HG03064 (cell line): ENCODE results near the gene CHST15.
"Not testable (repeated sequence)": the region's sequence is repeated elsewhere in the genome, so short reads cannot be mapped to it uniquely, and the experiment has no call there.

Experiments
- ATAC-seq: cut with Tn5 transposase; IDR thresholded peaks from one replicate; pipeline ENCODE4 v1.9.1; 2021; ENCODE audit warnings: low read depth; ENCODE audit not compliant: unreplicated experiment

CHST15 gene

GRCh38 chr10:124100651-124101050, 7.3 kb upstream of the CHST15 start:
- ATAC-seq, result not testable (repeated sequence)

GRCh38 chr10:124100124-124100523, 6.7 kb upstream of the CHST15 start:
- no peak for ATAC-seq

GRCh38 chr10:124099604-124100003, 6.2 kb upstream of the CHST15 start:
- ATAC-seq, result no peak

GRCh38 chr10:124098575-124098974, 5.2 kb upstream of the CHST15 start:
- no peak for ATAC-seq

DNA sequence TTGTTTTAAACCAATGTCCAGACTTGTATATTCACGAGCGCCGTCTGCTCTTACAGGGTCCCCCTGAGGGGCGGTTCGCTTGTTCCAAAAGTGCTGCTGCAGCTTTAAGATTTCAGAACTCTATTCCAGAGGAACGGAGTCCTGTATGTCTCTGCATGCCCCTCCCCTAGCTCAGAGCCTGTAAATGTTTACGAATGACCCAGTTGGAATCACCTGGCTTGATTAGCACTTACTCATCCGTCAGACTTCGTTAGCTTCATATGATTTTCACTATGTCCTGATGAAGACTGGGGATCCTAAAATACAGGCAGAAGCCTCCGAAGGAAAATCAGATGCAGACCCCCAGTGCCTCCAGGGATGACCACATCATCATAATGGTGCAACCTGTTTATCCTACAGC, 4.5 kb upstream of the CHST15 start:
- ATAC-seq, result no peak

DNA sequence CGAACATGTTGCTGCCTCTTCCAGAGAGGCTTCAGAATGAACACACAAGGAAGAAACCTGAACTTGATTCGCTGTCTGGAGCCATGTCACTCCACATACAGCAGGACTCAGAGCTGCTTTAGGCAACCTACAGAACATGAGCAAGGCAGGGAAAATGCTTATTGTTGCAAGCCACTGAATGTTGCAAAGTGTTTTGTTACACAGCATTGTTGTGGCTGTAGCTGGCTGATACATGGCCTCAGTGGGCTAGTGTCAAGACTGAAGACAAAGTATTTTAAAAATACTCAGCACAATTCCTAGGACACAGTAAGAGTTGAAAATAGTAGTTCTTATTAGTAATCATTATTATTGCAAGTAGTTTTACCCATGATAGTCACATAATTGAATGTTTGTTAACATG, 3.1 kb upstream of the CHST15 start:
- no peak for ATAC-seq

- ATAC-seq, result not testable (repeated sequence)
These were observed 2.4 kb upstream of the CHST15 start for GRCh38 chr10:124095801-124096200.

DNA sequence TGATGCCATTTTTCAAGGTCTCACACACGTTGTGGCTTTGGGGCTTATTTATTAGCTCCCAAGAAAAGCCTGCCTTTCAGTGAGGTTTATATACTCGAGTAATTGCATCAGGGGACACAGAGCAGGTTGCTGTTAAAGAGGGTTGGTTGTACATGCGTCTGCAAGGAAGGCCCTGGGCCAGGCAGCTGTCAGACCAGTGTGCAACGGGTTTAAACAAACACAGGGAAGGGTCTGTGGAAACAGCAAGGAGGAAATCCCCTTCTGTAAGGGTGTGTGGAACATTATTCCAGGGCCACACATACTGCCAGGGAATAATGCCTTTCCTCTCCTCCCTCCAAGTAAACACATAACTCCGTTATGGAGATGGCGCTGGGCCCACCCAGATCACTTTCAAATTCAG, 1.7 kb upstream of the CHST15 start:
- ATAC-seq, result no peak

DNA sequence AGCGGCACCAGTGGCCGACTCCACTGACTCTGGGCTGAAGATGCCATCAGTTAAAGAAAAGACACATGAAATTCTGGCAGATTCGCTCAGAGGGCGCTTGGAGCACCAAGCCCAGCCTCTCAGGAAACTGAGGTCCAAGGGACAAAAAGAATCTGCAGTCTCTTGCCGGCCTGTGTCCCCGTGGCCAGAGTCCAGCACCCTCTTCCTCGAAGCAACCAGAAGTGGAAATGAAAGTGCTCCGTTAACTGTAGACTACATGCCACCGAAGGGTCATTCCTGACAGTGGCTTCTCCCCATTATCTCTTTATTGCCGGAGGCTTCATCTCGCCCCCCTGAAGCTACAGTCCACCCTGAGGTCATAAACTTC, 1.0 kb upstream of the CHST15 start:
- ATAC-seq, result no peak

- ATAC-seq, result not testable (repeated sequence)
These were observed 498 bp upstream of the CHST15 start for GRCh38 chr10:124093774-124094418.

DNA sequence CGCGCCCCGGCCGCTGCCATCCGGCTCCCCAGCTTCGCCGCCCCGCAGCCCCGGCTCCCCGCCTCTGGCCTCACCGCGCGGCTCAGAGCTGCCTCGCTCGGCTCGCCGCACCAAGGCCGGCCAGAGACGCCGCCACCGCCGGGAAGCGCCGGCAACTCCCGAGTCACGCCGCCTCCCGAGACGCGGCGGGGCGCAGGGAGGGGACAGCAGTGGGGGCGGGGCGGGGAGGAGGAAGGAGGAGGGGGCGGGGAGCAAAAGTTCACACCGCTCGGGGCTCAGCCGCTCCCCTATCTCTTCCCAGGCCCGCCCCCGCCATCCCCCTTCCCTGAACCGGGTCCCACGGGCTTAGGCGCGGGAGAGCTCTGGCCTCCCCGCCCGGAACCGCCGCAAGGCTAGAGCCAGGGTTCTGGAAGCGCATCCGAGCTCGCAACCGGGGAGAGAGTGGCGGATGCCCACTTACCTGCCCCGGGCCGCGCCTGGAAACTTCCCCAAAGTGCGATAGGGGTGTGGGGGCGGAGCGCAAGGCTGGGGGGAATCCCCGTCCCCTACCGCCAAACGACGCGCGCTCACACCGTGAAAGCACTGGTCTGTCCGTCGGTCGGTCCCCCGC, 1.0 kb downstream of the CHST15 start:
- ATAC-seq, result no peak

DNA sequence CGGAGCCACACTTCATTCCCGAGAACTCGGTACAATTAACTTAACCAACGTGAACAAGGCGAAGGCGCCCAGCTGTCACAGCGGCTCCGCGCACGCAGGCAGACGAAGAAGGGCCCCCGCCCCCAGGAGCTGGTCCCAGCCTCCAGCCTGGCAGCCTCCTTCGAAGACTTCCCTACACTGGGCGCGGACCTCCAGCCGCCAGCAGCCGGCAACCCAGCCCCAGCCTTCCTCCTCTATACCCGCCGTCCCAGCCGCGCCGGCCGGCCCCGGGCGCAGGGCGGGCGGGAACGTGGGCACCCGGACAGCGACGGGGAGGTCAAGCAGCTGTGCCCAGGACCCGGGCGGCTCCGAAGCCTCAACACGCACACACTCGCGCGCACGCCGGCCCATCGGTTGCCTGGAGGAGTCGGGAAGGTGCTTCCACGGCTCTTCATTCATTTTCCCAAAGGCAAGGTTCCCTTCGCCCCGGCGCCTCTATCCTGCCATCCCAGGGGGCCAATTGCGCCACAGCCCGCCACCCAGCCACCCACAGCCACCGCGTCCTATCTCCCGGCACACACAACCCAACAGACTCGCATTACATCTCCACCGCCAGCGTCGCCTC, 1.6 kb downstream of the CHST15 start:
- no peak for ATAC-seq

DNA sequence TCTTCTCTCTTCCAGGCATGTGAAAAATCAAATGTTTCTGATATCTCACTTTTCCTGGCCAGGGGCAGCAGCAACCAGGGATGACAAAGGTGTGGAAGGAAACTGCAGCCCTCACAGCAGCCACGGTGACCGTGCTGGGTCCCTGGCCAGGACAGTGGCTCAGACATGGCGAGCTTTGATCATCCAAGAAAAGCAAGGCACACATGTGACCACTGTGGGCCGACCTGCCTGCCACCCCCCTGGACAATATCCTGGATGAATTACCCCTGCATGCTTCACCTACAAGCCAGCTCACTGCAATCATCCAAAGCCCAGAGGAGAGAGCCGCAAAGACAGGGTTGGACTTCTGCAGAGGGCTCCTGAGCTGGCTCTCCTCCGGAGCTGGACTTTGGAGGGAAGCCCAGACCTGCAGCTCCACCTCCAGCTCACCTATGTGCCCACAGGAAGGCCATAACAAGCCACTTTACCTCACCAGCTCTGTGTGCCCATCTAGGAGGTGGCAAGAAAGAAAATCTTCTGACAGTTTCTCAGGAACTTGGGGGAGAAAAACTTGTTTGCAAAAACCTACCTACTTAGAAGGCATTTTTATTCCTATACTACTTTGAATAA, 2.7 kb downstream of the CHST15 start:
- no peak for ATAC-seq

- no peak for ATAC-seq
These were observed 3.5 kb downstream of the CHST15 start for GRCh38 chr10:124089859-124090258.

GRCh38 chr10:124088915-124089314, 4.5 kb downstream of the CHST15 start:
- no peak for ATAC-seq

GRCh38 chr10:124087672-124088634, 5.4 kb downstream of the CHST15 start:
- no peak for ATAC-seq

DNA sequence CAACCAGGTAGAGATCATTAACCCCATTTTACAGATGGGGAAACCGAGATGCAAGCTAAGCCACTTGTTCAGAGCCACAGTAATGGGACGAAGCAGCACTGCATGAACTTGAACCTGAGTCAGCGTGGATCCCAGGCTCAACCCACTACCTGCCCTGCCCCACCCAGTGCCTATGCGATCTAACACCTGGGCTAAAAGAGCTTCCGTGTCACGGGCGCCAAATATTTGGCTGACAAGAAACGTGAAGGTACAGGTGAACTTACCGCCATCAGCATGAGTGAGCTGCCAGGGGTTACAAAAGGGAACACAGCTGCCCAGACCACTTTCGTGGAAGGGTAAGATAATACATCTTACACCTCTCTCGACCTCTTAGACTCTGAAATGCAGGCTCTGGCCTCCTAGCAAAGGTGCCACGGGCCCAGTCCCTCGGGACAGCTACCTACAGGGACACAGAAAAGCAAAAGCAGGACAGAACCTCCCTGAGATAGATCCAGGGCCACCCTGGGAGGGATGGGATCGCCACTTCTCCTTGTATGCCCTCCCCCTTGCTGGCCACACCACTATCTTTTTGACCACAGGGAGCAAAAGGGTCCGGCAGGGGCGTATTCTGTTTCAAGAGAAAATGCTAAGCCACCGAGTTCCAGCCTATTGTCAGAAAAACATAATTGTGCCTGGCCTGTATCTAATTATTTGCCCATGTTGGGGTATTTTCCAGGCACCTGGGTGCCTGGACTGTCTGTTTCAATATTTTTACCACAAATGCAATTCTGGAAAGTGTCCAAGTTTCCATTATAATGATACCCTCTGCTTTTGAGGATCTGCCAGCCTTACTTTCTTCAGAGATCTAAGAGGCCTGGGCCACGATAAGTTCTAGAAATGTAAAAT, 6.4 kb downstream of the CHST15 start:
- no peak for ATAC-seq

GRCh38 chr10:124086097-124086710, 7.2 kb downstream of the CHST15 start:
- no peak for ATAC-seq

GRCh38 chr10:124085680-124086079, 7.7 kb downstream of the CHST15 start:
- ATAC-seq, result no peak
